ENCODE results near the gene NGLY1. TPM values are rescaled to one million over a fixed set of nuclear protein-coding genes. Genes with fewer than 3 reads are reported as not detected.

The NGLY1 gene
- total RNA-seq, 2 experiments from 2014 or later: 88.1 to 142 TPM

DNA sequence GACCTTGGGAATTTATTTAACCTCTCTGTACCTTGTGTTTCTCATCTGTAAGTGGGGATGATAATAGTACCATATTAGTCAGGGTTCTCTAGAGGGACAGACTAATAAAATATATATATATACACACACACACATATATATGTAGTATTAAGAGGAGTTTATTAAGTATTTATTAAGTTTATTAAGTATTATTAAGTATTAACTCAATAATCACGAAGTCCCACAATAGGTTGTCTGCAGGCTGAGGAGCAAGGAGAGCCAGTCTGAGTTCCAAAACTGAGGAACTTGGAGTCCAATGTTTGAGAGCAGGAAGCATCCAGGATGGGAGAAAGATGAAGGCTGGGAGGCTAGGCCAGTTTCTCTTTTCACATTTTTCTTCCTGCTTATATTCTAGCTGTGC is 21.4 kb upstream of the NGLY1 start:
- Histone ChIP-seq H4K20me1 (ENCODE audit: insufficient read depth, low read length) (no peaks in the 10 kb centered on the region), H3K9me2 (ENCODE audit: insufficient read depth, low read length) (no peaks in the 10 kb centered on the region; the same call in 1 of the 2 replicates), H3K27ac (ENCODE audit: low read depth, low read length, poor library complexity, severe bottlenecking) (no peak overlapping the region), H2AFZ (ENCODE audit: low read length) (no peak overlapping the region), H3K4me1 (ENCODE audit: insufficient read depth, low read length, poor library complexity, severe bottlenecking) (no peaks in the 10 kb centered on the region), H3K4me2 (ENCODE audit: low read length) (no peak overlapping the region), H3K79me2 (ENCODE audit: insufficient read depth, low read depth, low read length) (no peaks in the 10 kb centered on the region), H3K36me3 (ENCODE audit: insufficient read depth, low read length) (no peaks in the 10 kb centered on the region), H3K4me3 (ENCODE audit: low read depth, low read length, poor library complexity, severe bottlenecking) (no peak overlapping the region), H3K9me3 (ENCODE audit: low read length) (no peaks in the 10 kb centered on the region)
- intact Hi-C loops (cut with micrococcal nuclease; ENCODE audit: unreplicated experiment): no loop called here
- DNase-seq (ENCODE audit: low spot score): no peak
- ChIA-PET CTCF (ENCODE audit: unreplicated experiment) (no interaction called here), POLR2A (interaction anchor here (1.3 to 2.5 kb wide), 4 partner anchors 8 to 27 kb away, joined by 4 to 10 read pairs (median 4); no protein-coding TSS in a partner anchor)
- TF ChIP-seq CTCF (conservative IDR thresholded peaks at IDR 0.05; ENCODE audit: low read length) (no peak), EZH2phosphoT487 (IDR thresholded peaks at IDR 0.05; ENCODE audit: borderline replicate concordance, low read depth, low read length) (no peak)
- no TSS peak for BruUV-seq (replicated peaks)

DNA sequence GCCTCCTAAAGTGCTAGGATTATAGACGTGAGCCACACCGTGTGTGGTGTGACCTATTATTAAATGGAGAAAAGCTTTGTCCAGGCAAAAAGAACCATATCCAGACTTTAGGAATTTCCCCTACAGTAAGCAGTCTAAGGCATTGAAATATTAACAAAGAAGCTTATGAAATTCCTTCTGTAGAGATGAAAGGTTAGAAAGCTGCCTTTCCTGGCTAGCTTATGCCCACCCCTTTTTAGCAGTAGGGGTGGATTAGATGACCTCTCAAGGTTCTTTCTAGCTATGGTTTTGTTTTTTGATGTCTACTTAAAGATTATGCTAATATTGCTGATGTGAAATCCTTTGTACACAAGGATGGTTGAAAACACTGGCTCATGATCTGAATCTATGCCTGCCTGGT is 20.6 kb upstream of the NGLY1 start:
- intact Hi-C loops (cut with micrococcal nuclease; ENCODE audit: unreplicated experiment): no loop called here
- Histone ChIP-seq H3K36me3 (ENCODE audit: insufficient read depth, low read length) (no peaks in the 10 kb centered on the region), H4K20me1 (ENCODE audit: insufficient read depth, low read length) (no peaks in the 10 kb centered on the region), H2AFZ (ENCODE audit: low read length) (no peak overlapping the region), H3K4me2 (ENCODE audit: low read length) (no peak overlapping the region), H3K79me2 (ENCODE audit: insufficient read depth, low read depth, low read length) (no peaks in the 10 kb centered on the region), H3K9me3 (ENCODE audit: low read length) (no peaks in the 10 kb centered on the region), H3K4me3 (ENCODE audit: low read depth, low read length, poor library complexity, severe bottlenecking) (no peak overlapping the region), H3K9me2 (ENCODE audit: insufficient read depth, low read length) (no peaks in the 10 kb centered on the region; the same call in 1 of the 2 replicates), H3K4me1 (ENCODE audit: insufficient read depth, low read length, poor library complexity, severe bottlenecking) (no peaks in the 10 kb centered on the region), H3K27ac (ENCODE audit: low read depth, low read length, poor library complexity, severe bottlenecking) (no peak overlapping the region)
- no peak for TF ChIP-seq EZH2phosphoT487 (IDR thresholded peaks at IDR 0.05; ENCODE audit: borderline replicate concordance, low read depth, low read length)
- TF ChIP-seq CTCF (conservative IDR thresholded peaks at IDR 0.05; ENCODE audit: low read length): no peak
- ChIA-PET POLR2A (interaction anchor here (0.8 to 1.9 kb wide), 5 partner anchors 9 to 27 kb away, joined by 3 to 10 read pairs (median 4); no protein-coding TSS in a partner anchor), CTCF (ENCODE audit: unreplicated experiment) (no interaction called here)
- no peak for DNase-seq (ENCODE audit: low spot score)
- no TSS peak for BruUV-seq (replicated peaks)

- Histone ChIP-seq H3K27ac (ENCODE audit: low read depth, low read length, poor library complexity, severe bottlenecking) (no peak overlapping the region), H3K79me2 (ENCODE audit: insufficient read depth, low read depth, low read length) (no peaks in the 10 kb centered on the region), H3K4me1 (ENCODE audit: insufficient read depth, low read length, poor library complexity, severe bottlenecking) (no peaks in the 10 kb centered on the region), H2AFZ (ENCODE audit: low read length) (no peak overlapping the region), H3K36me3 (ENCODE audit: insufficient read depth, low read length) (no peaks in the 10 kb centered on the region), H3K9me3 (ENCODE audit: low read length) (no peaks in the 10 kb centered on the region), H3K4me3 (ENCODE audit: low read depth, low read length, poor library complexity, severe bottlenecking) (no peak overlapping the region), H3K9me2 (ENCODE audit: insufficient read depth, low read length) (no peaks in the 10 kb centered on the region; the same call in 1 of the 2 replicates), H4K20me1 (ENCODE audit: insufficient read depth, low read length) (no peaks in the 10 kb centered on the region), H3K4me2 (ENCODE audit: low read length) (no peak overlapping the region)
- TF ChIP-seq EZH2phosphoT487 (IDR thresholded peaks at IDR 0.05; ENCODE audit: borderline replicate concordance, low read depth, low read length) (no peak), CTCF (conservative IDR thresholded peaks at IDR 0.05; ENCODE audit: low read length) (no peak)
- ChIA-PET CTCF (ENCODE audit: unreplicated experiment) (no interaction called here), POLR2A (interaction anchor here (1.0 to 1.9 kb wide), 6 partner anchors 9 to 83 kb away, joined by 3 to 7 read pairs (median 4); no protein-coding TSS in a partner anchor)
- DNase-seq (ENCODE audit: low spot score): no peak
- no TSS peak for BruUV-seq (replicated peaks)
- intact Hi-C loops (cut with micrococcal nuclease; ENCODE audit: unreplicated experiment): no loop called here
Observed at GRCh38 chr3:25801786-25802185, 18.5 kb upstream of the NGLY1 start.
